GM18951 (cell line): Measurements from ENCODE around the gene SAT2.
A peak's percentile ranks its signal among the peaks of the same experiment; 100 is the strongest.

Source experiments
- POLR2A ChIP-seq: IDR thresholded peaks from 4 replicates; pipeline ENCODE4 v1.6.1; 2011; ENCODE audit warnings: mild to moderate bottlenecking; ENCODE audit not compliant: insufficient read length, insufficient read depth; ENCODE audit errors: extremely low read depth
- in situ Hi-C: fragments of 300-500 bp; cut with MboI; formaldehyde crosslinking; loops from one replicate; pipeline ENCODE4 v1.12.0; 2022; ENCODE audit warnings: low sequenced_read_pairs, mixed read lengths, inconsistent platforms; ENCODE audit not compliant: unreplicated experiment

Gene SAT2

DNA sequence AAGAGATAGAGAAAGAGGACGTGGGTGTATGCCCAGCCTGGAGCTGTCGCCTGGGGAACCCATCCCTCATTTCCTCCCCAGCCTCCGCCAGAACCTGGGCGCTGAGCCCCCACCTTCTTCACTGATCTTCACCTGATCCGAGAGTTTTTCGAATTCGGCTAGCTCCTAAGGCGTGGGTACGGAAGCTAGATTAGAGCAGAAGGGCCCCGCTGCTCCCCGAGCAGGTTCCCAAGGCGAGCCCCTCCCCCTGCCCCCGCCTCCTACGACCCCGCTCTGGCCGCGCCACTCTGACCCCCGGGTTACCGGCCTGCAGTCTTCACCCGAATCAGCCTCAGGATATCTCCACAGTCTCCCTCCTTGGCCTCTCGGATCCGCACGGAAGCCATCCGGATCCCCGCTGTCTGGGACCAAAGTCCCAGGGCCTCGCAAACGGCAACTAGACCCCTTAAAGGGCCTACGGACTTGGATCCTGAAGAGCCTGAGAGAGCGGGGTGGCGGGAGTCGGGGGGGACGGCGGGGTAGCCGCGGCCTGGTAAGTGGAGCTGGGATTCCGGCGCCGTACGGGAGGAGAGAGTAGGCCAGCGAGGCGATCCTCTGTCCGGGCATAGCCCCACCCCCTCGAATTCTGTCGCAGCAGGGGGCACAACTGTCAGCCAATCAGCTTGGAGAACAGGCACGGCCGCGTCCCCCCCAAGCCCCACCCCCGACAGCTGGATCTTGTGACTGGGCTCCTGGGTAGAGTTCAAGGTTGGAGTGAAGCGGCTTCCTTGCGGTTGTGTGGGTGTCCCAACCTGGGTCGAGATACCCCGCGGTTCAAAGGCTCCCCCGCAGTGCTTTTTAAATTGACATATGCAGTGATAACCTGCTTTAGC is at the start of gene SAT2:
Gene SAT2 (minus strand): TSS at position 572 of the 872 bp plus-strand sequence. CDS start 186 bp downstream, at position 386.
- peak; percentile 74 for TF ChIP-seq POLR2A
- in situ Hi-C loops = no loop called here

DNA sequence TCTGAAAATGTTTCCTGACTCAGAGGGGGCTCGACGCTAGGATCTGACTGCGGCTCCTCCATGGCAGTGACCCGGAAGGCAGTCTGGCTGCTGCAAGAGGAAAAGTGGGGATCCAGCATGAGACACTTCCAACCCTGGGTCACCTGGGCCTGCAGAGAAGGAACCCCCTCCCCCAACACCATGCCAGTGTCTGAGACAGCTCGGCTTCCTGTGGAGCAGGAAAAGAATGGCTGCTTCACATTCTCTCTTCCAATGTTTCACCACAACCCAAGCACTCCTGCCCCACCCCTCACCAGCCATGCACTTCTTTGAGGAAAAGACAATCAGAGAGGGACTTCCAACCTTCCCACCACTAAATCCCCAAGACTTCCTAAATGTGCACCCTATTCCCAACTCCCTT is 48.9 kb upstream of the SAT2 start:
- no peak for TF ChIP-seq POLR2A
- in situ Hi-C loops = no loop called here

DNA sequence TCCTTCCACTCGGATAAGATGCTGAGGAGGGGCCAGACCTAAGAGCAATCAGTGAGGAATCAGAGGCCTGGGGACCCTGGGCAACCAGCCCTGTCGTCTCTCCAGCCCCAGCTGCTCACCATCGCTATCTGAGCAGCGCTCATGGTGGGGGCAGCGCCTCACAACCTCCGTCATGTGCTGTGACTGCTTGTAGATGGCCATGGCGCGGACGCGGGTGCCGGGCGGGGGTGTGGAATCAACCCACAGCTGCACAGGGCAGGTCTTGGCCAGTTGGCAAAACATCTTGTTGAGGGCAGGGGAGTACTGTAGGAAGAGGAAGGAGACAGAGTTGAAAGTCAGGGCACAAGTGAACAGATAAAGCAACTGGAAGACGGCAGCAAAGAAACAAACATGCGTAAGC is 47.3 kb upstream of the SAT2 start:
- TF ChIP-seq POLR2A = no peak
- in situ Hi-C loops = no loop called here

DNA sequence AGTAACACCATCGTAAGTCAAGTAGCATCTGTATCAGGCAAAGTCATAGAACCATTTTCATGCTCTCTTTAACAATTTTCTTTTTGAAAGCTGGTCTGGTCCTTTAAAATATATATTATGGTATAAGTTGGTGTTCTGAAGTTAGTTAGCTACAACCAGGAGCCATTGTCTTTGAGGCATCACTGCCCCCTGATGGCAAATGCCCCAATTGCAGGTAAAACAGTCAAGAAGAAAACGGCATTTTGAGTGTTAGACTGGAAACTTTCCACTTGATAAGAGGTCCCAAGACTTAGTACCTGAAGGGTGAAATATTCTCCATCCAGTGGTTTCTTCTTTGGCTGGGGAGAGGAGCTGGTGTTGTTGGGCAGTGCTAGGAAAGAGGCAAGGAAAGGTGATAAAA is 45.6 kb upstream of the SAT2 start:
- in situ Hi-C loops = no loop called here
- TF ChIP-seq POLR2A = no peak

DNA sequence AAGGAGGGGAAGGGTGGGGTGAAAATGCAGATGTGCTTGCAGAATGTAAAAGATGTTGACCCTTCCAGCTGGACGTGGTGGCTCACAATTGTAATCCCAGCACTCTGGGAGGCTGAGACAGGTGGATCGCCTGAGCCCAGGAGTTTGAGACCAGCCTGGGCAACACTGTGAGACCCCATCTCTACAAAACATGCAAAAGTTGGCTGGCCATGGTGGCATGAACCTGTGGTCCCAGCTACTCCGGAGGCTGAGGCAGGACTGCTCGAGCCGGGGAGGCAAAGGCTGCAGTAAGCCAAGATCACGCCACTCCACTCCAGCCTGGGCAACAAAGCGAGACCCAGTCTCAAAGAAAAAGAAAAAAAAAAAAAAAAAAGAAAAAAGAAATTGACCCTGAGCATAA is 40.9 kb upstream of the SAT2 start:
- in situ Hi-C loops = no loop called here
- TF ChIP-seq POLR2A = no peak

DNA sequence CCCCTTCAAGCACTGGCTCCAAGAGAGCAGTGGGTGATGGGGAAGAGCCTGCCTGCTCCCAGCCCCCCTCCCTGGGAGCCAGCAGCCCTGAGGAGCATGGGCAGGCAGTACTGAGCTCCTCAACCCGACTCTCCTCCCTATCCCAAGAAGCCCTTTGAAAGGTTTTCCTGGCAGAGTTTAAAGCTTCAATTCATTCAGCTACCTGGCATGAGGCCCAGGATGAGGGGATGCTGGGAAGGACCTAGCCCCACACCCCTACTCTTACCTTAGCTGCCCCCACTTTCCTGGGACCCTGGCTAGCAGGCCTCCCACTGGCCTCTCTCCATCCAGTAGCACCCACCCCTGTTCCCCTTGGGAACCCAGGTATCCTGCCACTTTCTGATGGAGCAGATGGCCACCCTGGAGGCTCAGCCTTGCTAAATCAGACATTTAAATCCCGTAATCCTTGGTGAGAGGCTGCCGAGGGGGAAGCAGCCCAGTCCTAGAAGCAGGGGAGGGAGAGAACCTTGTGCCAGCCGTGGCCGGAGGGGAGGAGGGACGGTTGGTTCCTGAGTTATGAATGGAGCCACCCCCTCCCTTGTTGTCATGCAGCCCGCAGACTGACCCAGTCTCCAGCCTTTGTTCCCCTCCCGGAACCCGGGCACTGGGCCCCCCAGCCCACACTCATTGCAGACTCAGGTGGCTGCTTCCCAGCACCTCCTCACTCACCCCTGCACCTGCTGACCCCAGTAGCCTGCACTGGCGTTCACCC is 40.2 kb upstream of the SAT2 start:
- in situ Hi-C loops = no loop called here
- peak; percentile 30 for TF ChIP-seq POLR2A

DNA sequence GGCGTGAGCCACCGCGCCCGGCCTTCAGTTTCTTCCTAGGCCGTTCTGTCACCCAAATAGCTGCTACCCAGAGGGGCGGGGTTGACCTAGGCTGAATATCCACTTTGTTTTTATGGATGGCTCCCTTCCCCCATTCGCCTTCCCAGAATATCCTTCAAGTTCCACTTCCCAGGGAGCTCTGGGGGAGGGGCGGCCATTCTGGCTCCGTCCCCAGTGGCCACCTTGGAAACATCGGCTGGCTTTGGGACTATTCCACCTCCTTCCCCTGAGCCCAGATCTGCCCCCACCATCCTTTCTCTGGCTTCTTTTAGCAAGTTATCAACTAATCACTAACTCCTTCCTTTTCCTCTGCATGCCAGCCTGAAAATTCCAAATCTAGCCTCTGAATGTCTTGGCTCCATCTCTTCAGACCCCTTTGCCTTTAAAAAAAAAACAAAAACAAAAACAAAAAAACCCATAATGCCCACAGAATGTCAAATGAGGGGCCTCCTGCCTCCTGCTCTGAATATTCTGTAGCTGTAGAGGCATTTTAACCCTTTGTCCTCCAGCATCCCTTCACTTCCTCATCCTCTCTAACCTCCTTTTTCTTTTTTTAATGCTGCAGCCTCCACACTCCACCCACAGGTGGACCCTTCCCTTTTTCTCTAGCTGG is 29.5 kb upstream of the SAT2 start:
- in situ Hi-C loops = loop anchor here (5.0 kb wide), 1 partner anchor 60 kb away; the partner anchor contains the start of gene DNAH2
- no peak for TF ChIP-seq POLR2A

DNA sequence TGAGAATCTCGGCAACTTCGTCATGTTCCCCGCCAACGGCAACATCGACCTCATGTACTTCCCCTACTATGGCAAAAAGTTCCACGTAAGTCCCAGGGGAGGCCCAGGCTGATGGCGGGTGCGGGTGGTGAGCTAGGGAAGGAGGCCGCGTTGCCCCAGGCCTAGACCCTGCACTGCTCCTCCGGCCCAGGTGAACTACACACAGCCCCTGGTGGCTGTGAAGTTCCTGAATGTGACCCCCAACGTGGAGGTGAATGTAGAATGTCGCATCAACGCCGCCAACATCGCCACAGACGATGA is 27.9 kb upstream of the SAT2 start:
- in situ Hi-C loops = loop anchor here (5.0 kb wide), 1 partner anchor 62 kb away; the partner anchor contains the start of gene DNAH2
- TF ChIP-seq POLR2A = no peak

DNA sequence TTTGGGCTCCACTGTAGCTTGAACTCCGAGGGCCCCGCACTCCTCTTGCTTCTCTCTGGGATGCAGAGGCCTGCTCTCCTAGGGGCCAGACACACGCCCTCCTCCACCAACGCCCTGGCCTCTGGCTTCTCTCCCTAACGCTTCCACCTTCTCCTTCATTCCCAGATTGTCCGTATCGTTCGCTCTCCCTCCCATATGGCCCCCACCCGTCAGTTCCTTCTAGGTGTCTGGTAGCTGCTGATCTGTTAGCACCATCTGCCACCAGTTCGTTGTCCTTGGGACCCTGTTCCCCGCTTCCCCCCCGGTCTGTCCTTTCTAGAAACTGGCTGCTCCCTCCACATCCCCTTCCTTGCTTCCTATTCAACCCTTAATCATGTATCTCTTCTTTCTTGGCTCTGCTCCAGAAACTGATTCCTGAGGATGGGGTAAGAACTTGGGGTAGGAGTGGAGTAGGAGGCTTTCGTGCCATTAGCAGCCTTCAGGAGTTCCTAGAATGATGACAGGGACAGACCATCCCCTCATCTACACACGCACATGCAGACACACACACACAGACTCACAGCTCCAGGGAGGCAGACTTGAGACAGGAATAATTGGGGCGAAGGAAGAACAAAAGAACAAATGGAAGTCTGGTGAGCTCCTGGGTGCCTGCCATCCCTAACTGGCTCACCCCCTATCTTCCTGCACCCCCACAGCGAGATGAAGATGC is 27.4 kb upstream of the SAT2 start:
- in situ Hi-C loops = loop anchor here (5.0 kb wide), 1 partner anchor 62 kb away; the partner anchor contains the start of gene DNAH2
- TF ChIP-seq POLR2A = no peak

DNA sequence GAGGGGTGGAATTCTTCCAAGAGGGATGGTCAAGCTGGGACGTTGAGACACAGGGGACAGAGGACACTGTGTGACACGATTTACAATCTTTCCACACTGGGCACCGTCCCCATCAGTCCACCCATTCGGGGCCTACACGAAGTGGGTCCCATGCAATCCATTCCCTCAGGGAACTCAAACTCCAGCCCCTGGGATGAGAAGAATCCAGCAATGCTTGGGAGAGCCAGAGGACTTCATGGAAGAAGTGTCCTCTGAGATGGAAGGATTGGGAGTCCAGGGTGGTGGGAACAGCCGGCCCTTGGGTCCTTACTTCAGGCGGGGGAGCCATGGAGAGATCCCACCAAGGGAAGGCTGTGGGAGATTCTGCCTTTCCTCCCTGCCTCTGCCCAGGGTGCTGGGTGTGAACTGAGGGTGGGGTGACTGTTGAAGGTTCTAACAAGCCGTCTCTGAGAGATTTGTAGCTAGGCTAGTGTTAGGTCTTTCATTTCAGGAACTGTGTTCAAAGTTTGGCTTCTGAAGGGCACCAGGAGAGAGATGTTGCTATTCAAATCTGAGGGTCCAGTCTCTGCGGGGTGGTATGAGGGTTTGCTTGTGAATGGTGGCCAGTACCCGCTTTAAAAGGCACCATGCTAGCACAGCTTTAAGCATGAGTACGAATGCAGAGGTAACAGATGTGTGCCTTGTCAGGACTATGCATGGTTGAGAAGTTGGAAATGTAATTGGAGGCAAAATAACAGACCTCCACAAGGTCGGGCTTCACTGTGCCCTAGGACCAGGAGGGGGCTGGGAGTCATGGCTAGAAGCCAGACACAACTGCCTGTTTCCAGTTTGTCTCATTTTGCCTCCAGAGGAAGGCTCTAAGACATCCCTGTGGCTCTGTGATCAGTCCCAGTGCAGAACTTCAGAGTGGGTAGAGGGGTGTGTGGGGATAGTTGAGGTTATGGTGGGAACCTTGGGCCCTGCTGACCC is 25.1 kb upstream of the SAT2 start:
- in situ Hi-C loops = no loop called here
- TF ChIP-seq POLR2A = no peak

DNA sequence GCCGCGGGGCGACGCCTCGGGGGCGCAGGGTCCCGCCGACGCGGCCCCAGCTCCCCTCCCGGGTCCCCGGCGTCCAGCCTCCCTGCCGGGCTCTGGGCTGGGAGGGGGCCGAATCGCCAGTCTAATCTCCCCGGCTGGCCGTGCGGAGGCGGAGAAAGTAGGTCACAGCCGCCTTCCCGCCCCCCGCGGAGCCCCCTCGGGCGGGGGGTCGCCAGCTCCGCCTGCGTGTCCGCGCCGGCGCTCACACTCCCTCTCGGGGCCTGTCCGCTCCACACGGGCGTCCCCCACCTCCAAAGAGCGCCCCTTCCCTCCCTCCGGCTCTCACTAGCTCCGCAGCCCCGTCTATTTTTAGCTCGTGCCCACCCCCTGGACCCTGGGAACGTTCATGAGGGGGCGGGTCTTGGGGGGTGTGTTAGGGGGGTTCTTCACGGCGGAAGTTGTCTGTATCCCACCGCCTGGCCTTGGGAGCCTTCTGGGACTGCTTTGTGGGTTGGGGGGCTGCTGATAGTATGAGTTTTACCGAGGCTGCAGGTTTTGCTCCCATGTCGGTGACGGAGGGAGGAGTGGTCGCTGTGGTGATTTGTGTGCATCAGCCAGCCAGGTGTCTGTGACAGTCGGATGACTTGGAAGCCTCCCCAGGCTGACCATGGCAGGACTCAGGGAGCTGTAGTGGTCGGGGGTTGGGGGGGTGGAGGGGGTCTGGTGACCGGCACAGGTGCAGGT is 24.2 kb upstream of the SAT2 start:
- in situ Hi-C loops = no loop called here
- no peak for TF ChIP-seq POLR2A
